ENCODE results near the gene CCDC43.

GRCh38 chr17:44733753-44734152 is 44.2 kb upstream of the CCDC43 start:
- no peak for TF ChIP-seq POLR2A (IDR thresholded peaks at IDR 0.05)
- TF ChIP-seq, protein P1, sequence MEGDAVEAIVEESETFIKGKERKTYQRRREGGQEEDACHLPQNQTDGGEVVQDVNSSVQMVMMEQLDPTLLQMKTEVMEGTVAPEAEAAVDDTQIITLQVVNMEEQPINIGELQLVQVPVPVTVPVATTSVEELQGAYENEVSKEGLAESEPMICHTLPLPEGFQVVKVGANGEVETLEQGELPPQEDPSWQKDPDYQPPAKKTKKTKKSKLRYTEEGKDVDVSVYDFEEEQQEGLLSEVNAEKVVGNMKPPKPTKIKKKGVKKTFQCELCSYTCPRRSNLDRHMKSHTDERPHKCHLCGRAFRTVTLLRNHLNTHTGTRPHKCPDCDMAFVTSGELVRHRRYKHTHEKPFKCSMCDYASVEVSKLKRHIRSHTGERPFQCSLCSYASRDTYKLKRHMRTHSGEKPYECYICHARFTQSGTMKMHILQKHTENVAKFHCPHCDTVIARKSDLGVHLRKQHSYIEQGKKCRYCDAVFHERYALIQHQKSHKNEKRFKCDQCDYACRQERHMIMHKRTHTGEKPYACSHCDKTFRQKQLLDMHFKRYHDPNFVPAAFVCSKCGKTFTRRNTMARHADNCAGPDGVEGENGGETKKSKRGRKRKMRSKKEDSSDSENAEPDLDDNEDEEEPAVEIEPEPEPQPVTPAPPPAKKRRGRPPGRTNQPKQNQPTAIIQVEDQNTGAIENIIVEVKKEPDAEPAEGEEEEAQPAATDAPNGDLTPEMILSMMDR (IDR thresholded peaks at IDR 0.05 in 4 of 5, conservative IDR thresholded peaks at IDR 0.05 in 1 of 5): no peak

Data from gastrocnemius medialis (tissue), 4 donors.